Astrocyte (in vitro differentiated cells and primary cell): ENCODE data around the gene CIDEB. TPM values are rescaled to one million over a fixed set of nuclear protein-coding genes. Genes with fewer than 3 reads are reported as not detected.

Experiments
- DNase-seq: peaks from one replicate; pipeline ENCODE4 v3.0.0-alpha.2; 2010; ENCODE audit warnings: low read depth
- FAIRE-seq: peaks from 2 replicates; lab custom pipeline; 2011; peaks lifted over from hg19 to GRCh38; lab: Jason Lieb, UNC
- H2AFZ ChIP-seq: 2 replicates; pipeline ENCODE4 v1.6.0; 2012; ENCODE audit warnings: low read depth, low read length, inconsistent platforms
- H3K27ac ChIP-seq: 2 replicates; pipeline ENCODE4 v1.5.1; 2011; ENCODE audit warnings: low read depth, low read length, inconsistent platforms
- H3K27me3 ChIP-seq: 2 replicates; pipeline ENCODE4 v1.6.0; 2011; ENCODE audit warnings: low read length, inconsistent platforms; ENCODE audit not compliant: insufficient read depth
- H3K36me3 ChIP-seq: 2 replicates; pipeline ENCODE4 v1.5.1; 2011; ENCODE audit warnings: low read length, inconsistent platforms; ENCODE audit not compliant: insufficient read depth
- H3K4me1 ChIP-seq: 2 replicates; pipeline ENCODE4 v1.5.1; 2011; ENCODE audit warnings: low read length, inconsistent platforms; ENCODE audit not compliant: insufficient read depth
- H3K4me2 ChIP-seq: 2 replicates; pipeline ENCODE4 v1.6.0; 2012; ENCODE audit warnings: low read length, inconsistent platforms
- H3K4me3 ChIP-seq: 2 replicates; pipeline ENCODE4 v1.5.1; 2011; ENCODE audit warnings: low read depth, mild to moderate bottlenecking, low read length, inconsistent platforms; ENCODE audit not compliant: insufficient read depth
- H3K79me2 ChIP-seq: 2 replicates; pipeline ENCODE4 v1.6.0; 2012; ENCODE audit warnings: mild to moderate bottlenecking, low read length, inconsistent platforms; ENCODE audit not compliant: insufficient read depth
- H3K9ac ChIP-seq: 2 replicates; pipeline ENCODE4 v1.6.0; 2012; ENCODE audit warnings: mild to moderate bottlenecking, low read length, inconsistent platforms
- H3K9me3 ChIP-seq: 2 replicates; pipeline ENCODE4 v1.5.1; 2012; ENCODE audit warnings: low read depth, mild to moderate bottlenecking, low read length, inconsistent platforms; ENCODE audit not compliant: insufficient read depth
- H4K20me1 ChIP-seq: 2 replicates; pipeline ENCODE4 v1.6.0; 2012; ENCODE audit warnings: low read length, inconsistent platforms; ENCODE audit not compliant: insufficient read depth
- H3K27ac Mint-ChIP-seq: one replicate; pipeline ENCODE4 v1.8.0; 2021; ENCODE audit warnings: mild to moderate bottlenecking, mixed read lengths; ENCODE audit not compliant: unreplicated experiment
- H3K27me3 Mint-ChIP-seq: one replicate; pipeline ENCODE4 v1.8.0; 2021; ENCODE audit warnings: low read depth, mixed read lengths; ENCODE audit not compliant: unreplicated experiment
- H3K36me3 Mint-ChIP-seq: one replicate; pipeline ENCODE4 v1.8.0; 2021; ENCODE audit warnings: low read depth, mixed read lengths; ENCODE audit not compliant: unreplicated experiment
- H3K4me1 Mint-ChIP-seq: one replicate; pipeline ENCODE4 v1.8.0; 2021; ENCODE audit warnings: low read depth, mixed read lengths; ENCODE audit not compliant: unreplicated experiment
- H3K4me3 Mint-ChIP-seq: one replicate; pipeline ENCODE4 v1.8.0; 2021; ENCODE audit warnings: mild to moderate bottlenecking, moderate library complexity, mixed read lengths; ENCODE audit not compliant: unreplicated experiment
- H3K9me3 Mint-ChIP-seq: one replicate; pipeline ENCODE4 v1.8.0; 2021; ENCODE audit warnings: mild to moderate bottlenecking, mixed read lengths; ENCODE audit not compliant: unreplicated experiment
- EZH2 ChIP-seq: IDR thresholded peaks from 2 replicates; pipeline ENCODE4 v1.6.1; 2012; ENCODE audit warnings: mild to moderate bottlenecking, low read length, inconsistent platforms; ENCODE audit not compliant: insufficient read depth
- total RNA-seq: library from RNA; stranded (reverse); gene quantifications from 2 replicates; pipeline ENCODE4 v1.2.1, GENCODE V29; 2021
- TF ChIP-seq, protein P1 (sequence below): IDR thresholded peaks from 2 replicates; pipeline ENCODE4 v1.5.1; 2011; ENCODE audit warnings: low read depth, mild to moderate bottlenecking, inconsistent platforms, low read length, moderate library complexity; ENCODE audit not compliant: insufficient read depth

Gene CIDEB
- total RNA-seq, 1 donor from 2014 or later, result not detected

- Histone ChIP-seq H3K4me3 (no peak overlapping the region), H3K9me3 (no peaks in the 10 kb centered on the region), H3K9ac (no peak overlapping the region), H4K20me1 (no peaks in the 10 kb centered on the region), H3K36me3 (no peaks in the 10 kb centered on the region), H3K27me3 (no peaks in the 10 kb centered on the region), H3K4me2 (no peak overlapping the region), H3K4me1 (peaks cover 3% of the 10 kb centered on the region), H3K79me2 (no peaks in the 10 kb centered on the region), H2AFZ (no peak overlapping the region), H3K27ac (no peak overlapping the region)
- TF ChIP-seq, protein P1, sequence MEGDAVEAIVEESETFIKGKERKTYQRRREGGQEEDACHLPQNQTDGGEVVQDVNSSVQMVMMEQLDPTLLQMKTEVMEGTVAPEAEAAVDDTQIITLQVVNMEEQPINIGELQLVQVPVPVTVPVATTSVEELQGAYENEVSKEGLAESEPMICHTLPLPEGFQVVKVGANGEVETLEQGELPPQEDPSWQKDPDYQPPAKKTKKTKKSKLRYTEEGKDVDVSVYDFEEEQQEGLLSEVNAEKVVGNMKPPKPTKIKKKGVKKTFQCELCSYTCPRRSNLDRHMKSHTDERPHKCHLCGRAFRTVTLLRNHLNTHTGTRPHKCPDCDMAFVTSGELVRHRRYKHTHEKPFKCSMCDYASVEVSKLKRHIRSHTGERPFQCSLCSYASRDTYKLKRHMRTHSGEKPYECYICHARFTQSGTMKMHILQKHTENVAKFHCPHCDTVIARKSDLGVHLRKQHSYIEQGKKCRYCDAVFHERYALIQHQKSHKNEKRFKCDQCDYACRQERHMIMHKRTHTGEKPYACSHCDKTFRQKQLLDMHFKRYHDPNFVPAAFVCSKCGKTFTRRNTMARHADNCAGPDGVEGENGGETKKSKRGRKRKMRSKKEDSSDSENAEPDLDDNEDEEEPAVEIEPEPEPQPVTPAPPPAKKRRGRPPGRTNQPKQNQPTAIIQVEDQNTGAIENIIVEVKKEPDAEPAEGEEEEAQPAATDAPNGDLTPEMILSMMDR, result no peak
- no peak for TF ChIP-seq EZH2
- Mint-ChIP-seq H3K9me3 (no peaks in the 10 kb centered on the region), H3K4me1 (peaks cover 5% of the 10 kb centered on the region), H3K27me3 (peaks cover 8% of the 10 kb centered on the region), H3K27ac (no peak overlapping the region), H3K36me3 (peaks cover 17% of the 10 kb centered on the region), H3K4me3 (no peak overlapping the region)
- no peak for FAIRE-seq
- no peak for DNase-seq
Observed at GRCh38 chr14:24260026-24260779, 47.6 kb downstream of the CIDEB start.

DNA sequence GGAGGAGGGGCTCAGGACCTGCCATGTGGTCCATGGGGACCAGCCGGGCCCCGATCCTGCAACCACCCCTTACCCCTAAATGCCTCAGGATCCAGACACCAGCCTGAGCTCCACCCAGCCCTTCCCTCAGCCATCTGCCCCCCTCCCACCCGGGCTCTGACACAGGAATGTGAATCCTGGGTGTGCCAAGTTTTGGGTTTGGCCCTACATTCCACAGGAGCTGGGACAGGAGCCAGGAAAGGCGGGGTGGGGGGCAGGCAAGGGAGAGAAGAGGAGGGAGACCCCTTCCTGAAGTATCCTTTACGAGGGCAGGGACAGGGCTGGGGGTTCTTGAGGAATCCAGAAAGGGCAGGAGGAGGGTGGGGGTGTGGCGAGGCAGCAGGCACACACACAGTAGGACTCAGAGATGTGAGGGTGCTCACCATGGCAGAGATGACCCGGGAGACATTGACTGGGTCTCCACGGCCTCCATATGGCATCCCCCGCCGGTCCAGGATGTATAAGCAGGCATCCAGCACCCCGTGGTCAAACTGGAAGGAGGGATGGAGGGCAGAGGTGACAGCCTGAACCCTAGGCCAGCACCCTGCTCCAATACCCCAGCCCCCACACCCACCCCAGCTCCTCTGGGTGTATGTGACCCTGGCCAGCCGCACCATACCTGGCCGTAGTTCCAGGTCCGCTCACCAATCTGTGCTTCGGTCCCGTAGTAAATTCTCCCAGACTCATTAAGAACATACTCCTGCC, 48.3 kb downstream of the CIDEB start:
- Histone ChIP-seq H4K20me1 (no peaks in the 10 kb centered on the region), H3K4me3 (no peak overlapping the region), H3K9ac (no peak overlapping the region), H3K4me1 (peaks cover 3% of the 10 kb centered on the region), H3K27ac (no peak overlapping the region), H3K4me2 (no peak overlapping the region), H3K36me3 (no peaks in the 10 kb centered on the region), H3K27me3 (no peaks in the 10 kb centered on the region), H3K79me2 (no peaks in the 10 kb centered on the region), H3K9me3 (no peaks in the 10 kb centered on the region), H2AFZ (peak overlapping the region; percentile 10)
- peaks cover 17% of the 10 kb centered on the region for H3K36me3 Mint-ChIP-seq
- no peaks in the 10 kb centered on the region for H3K9me3 Mint-ChIP-seq
- peaks cover 5% of the 10 kb centered on the region for H3K4me1 Mint-ChIP-seq
- H3K4me3 Mint-ChIP-seq, result no peak overlapping the region
- DNase-seq, result peak; percentile 53
- H3K27me3 Mint-ChIP-seq, result peaks cover 8% of the 10 kb centered on the region
- TF ChIP-seq, protein P1, result no peak
- TF ChIP-seq EZH2, result no peak
- H3K27ac Mint-ChIP-seq, result no peak overlapping the region
- no peak for FAIRE-seq
